GM12892 (cell line): ENCODE data around the gene SMURF2.

Experiments
- DNase-seq: peaks from one replicate; pipeline ENCODE4 v3.0.0; 2011; ENCODE audit not compliant: insufficient read length
- FAIRE-seq: peaks from 2 replicates; lab custom pipeline; 2011; peaks lifted over from hg19 to GRCh38; lab: Jason Lieb, UNC
- POLR2A ChIP-seq: IDR thresholded peaks from 2 replicates; pipeline ENCODE4 v1.6.1; 2011; ENCODE audit warnings: low read depth, low read length, control low read depth
- POLR2AphosphoS5 ChIP-seq: IDR thresholded peaks from 2 replicates; pipeline ENCODE4 v1.6.1; 2011; ENCODE audit warnings: low read depth, low read length, control low read depth
- TAF1 ChIP-seq: IDR thresholded peaks from 2 replicates; pipeline ENCODE4 v1.6.1; 2011; ENCODE audit warnings: low read depth, mild to moderate bottlenecking, control low read depth, low read length, borderline replicate concordance

Gene SMURF2

GRCh38 chr17:64575431-64575830 lies 86.7 kb downstream of the SMURF2 start:
- no peak for TF ChIP-seq TAF1
- TF ChIP-seq POLR2AphosphoS5: no peak
- TF ChIP-seq POLR2A: no peak
- FAIRE-seq (no peak), DNase-seq (no peak)

GRCh38 chr17:64574646-64575045 lies 87.5 kb downstream of the SMURF2 start:
- FAIRE-seq (no peak), DNase-seq (no peak)
- TF ChIP-seq POLR2AphosphoS5 (no peak), TAF1 (no peak), POLR2A (no peak)

- no peak for DNase-seq
- TF ChIP-seq POLR2AphosphoS5 (no peak), POLR2A (no peak), TAF1 (no peak)
- no peak for FAIRE-seq
These were observed 88.9 kb downstream of the SMURF2 start for GRCh38 chr17:64573214-64573613.

GRCh38 chr17:64572682-64573154 lies 89.4 kb downstream of the SMURF2 start:
- TF ChIP-seq TAF1: no peak
- TF ChIP-seq POLR2AphosphoS5: no peak
- no peak for TF ChIP-seq POLR2A
- DNase-seq (no peak), FAIRE-seq (no peak)

- no peak for DNase-seq
- no peak for TF ChIP-seq POLR2AphosphoS5
- no peak for TF ChIP-seq POLR2A
- no peak for TF ChIP-seq TAF1
- no peak for FAIRE-seq
These were observed 90.4 kb downstream of the SMURF2 start for GRCh38 chr17:64571746-64572145.

GRCh38 chr17:64565563-64565962 lies 96.5 kb downstream of the SMURF2 start:
- FAIRE-seq: no peak
- TF ChIP-seq POLR2AphosphoS5 (no peak), POLR2A (no peak), TAF1 (no peak)
- DNase-seq: no peak

GRCh38 chr17:64564098-64564497 lies 98.0 kb downstream of the SMURF2 start:
- FAIRE-seq (no peak), DNase-seq (no peak)
- TF ChIP-seq TAF1 (no peak), POLR2A (no peak), POLR2AphosphoS5 (no peak)

- no peak for DNase-seq
- TF ChIP-seq POLR2AphosphoS5: no peak
- no peak for TF ChIP-seq TAF1
- no peak for TF ChIP-seq POLR2A
- FAIRE-seq: no peak
These were observed 106.8 kb downstream of the SMURF2 start for GRCh38 chr17:64555281-64555680.

- DNase-seq (no peak), FAIRE-seq (no peak)
- no peak for TF ChIP-seq TAF1
- no peak for TF ChIP-seq POLR2AphosphoS5
- TF ChIP-seq POLR2A: no peak
These were observed 108.0 kb downstream of the SMURF2 start for GRCh38 chr17:64554028-64554637.

GRCh38 chr17:64551461-64551860 lies 110.6 kb downstream of the SMURF2 start:
- DNase-seq (no peak), FAIRE-seq (no peak)
- TF ChIP-seq POLR2A (no peak), TAF1 (no peak), POLR2AphosphoS5 (no peak)

- no peak for DNase-seq
- TF ChIP-seq TAF1 (no peak), POLR2AphosphoS5 (no peak), POLR2A (no peak)
- no peak for FAIRE-seq
These were observed 114.8 kb downstream of the SMURF2 start for GRCh38 chr17:64547319-64547718.

- TF ChIP-seq TAF1 (no peak), POLR2AphosphoS5 (no peak), POLR2A (no peak)
- FAIRE-seq: no peak
- no peak for DNase-seq
These were observed 115.4 kb downstream of the SMURF2 start for GRCh38 chr17:64546716-64547115.
